NCI-H1417 (cell line): ENCODE measurements around the gene LRMDA.

ENCODE experiments used
- DNase-seq, 3 experiments: peaks; one replicate each; lab custom pipeline; 2025; lab: John Stamatoyannopoulos, UW

LRMDA gene

DNA sequence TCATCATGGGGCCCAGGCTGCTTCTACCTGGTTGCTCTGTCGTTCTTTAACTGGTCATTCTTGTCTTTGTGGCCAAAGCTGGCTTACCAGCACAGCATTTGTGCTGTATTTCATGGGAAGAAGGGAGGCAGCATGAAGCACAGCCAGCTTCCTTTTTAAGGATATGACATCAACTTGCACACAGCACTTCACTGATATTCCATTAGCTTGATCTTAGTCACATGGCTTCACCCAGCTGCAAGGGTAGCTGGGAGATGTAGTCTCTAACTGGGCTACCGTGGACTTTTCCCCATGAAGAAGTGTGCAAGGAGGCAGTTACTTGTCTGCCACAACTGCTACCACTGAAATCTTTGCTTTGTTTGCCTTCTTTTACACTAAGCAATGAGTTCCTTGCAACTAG lies 525.2 kb downstream of the LRMDA start:
- no peak for DNase-seq

DNA sequence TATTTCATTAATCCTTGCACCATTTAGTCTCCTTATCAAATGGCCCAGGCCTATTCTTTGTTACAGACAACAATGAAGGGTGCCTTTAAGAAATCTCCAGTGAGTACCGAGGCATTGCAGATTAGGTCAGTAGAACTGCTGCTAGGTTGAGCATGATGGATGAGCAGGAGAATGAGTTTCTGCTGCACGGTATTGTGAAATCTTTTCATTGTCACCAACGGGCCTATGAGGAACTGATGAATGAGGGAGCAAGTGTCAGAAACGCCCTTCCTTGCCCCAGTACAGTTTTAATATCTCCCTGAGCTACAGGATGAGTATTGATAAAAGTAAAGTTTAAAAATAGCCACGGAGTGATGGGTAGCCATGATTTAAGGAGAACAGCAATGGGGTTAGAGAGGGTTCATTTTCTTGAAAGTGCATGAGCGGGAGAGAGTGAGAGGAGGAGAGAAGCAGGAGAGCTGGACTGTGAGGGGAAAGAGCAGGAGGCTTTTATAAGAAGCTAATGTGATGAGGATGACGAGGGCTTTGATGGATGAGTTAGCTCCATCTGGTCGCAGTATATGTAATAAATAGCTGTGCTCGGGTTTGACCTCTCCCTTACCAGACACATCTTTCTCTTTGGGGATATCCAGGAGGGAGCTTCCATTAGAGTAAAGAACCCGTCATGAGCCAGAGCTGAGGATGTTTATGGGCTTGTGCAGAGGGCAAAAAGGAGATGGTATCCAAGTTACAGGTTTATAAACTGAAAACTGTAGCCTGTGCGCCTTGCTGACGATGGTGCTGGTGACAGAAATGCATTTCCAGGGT lies 526.1 kb downstream of the LRMDA start:
- DNase-seq = no peak

DNA sequence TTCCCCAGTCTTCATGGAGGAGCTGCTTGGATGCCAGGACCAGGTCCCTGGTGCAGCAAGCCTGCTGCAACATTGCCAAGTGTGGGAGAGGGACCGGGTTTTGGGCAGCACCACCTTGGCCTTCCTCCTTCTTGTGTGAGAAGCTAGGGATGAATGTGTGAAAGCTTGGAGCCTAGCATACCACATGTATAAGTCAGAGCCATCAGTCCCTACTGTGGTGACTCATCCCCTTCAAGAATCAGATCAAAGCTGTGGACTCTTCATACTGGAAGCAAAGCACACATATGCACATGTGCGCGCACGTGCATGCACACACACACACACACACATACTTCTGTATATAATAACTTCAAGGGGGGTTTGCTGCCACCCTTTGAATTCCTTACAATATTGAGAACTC lies 527.8 kb downstream of the LRMDA start:
- DNase-seq = no peak

DNA sequence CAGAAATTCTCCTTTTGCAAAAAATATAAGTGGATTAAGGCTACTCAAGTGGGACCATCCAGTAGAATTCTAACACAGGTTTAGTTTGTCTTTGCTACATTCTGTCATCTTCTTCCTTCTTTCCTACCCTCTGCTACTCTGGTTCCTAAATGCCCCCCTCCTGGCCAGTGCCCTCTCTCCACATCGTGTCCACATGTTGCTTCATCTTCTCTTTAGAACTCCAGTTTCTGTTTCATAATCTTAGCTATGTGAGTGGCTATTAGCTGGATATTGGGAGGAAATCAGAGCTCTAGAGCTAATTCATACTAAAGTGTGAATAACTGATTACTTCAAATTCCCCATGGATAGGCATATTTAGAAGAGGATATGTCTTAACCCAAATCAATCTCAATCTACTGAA lies 528.5 kb downstream of the LRMDA start:
- DNase-seq = no peak

DNA sequence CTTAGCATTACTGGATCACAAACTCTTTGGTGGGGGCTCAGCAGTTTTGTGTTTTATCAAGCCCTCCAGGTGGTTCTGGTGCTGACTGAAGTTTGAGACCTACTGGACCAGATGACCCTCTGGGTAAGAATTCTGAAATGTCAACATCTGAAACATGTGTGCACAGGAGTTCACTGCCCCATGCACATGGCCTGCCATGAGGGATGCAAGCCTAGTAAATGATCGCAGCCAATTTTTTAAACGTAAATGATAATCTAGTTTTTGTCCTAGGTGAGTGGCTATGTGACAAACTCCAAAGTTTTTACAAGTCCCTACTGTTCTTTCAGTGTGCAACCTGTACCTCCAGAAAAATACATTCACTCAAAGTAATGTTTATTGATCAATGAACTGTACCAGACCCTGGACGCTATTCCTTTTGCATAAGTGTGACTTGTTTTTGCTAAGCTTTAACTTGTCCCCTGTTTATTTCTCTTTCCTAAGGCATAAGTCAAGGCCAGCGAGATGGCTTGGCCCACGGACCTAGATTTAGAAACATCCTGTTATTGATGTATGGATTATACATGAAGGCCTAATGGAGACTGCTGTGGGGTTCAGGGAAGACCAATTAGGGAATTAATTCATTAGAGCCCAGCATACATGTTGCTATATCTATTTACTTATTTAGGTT lies 531.1 kb downstream of the LRMDA start:
- no peak for DNase-seq

DNA sequence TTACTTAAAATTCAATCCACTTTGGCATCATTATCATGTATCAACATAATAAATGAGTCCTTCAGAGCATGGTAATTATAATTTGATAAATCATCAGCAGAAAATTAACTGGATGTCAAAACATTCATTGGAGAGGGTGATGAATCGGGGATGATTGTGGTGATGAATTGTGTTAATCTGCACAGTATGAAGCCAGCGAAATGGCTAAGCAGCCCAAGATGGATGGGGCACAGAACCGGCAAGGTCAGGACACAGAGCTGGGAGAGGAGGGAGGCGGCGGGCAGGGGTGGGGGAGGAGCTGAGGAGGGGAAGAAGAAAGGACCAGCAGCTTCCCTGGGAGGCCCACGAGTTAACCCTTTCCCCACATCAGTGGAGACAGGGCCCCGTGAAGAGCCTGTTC lies 536.1 kb downstream of the LRMDA start:
- peak in 2 of 3 experiments; percentile 32 to 82 for DNase-seq

DNA sequence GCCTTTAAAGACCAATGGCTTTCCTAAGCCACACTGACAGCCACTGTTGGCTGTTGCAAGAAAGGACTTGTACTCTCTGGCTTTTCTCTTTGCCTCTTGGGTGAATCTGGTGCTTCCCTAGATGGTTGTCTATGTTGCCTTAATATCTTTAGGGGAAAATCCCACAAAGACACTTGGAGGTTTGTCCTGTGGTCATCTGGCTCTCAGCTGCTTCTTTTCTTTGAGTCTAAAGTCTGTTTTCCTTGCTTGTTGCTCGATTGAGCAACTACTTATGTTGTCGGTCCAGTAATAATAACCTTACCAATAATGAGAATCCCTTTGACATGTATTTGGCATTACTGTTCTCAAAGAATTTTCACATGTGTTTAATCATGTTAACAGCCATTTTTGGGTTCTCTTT lies 537.6 kb downstream of the LRMDA start:
- no peak for DNase-seq

DNA sequence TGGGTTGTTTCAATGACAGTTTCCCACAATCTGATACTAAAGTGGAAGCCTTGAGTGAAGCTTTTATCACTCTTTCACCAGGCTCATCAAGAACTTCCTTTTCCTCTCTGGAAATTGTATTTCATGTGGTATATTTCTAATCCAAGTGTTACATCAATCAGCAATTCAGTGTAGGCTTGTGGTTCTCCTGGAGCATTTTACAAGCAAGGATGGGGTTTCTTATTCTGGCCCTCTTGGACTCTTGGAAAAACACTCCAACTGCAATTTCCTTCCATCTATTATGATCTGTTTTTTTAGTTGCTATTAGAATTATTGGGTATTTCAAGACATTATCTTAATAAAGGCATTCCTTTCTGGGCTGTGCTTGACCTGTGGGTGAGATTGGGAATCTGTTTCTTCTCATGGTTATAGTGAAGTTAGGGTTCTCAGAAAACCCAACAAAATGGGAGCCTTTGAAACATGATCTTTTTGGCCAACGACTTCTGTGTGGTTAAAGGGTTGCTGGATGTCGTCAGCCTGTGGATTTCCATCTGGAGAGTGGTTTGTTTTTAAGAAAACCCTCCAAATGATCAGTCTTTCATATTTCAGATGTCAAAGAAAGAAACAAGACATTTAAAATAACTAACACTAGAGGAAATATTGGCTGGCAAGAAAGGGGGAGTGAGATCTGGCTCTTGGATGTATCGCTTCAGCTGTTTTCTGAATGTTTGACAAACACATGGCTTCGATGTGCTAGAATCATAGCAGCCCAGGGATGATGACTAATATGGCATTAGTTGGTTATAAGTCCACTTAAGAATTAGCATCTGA lies 540.2 kb downstream of the LRMDA start:
- peak in 1 of 3 experiments; percentile 15 for DNase-seq

DNA sequence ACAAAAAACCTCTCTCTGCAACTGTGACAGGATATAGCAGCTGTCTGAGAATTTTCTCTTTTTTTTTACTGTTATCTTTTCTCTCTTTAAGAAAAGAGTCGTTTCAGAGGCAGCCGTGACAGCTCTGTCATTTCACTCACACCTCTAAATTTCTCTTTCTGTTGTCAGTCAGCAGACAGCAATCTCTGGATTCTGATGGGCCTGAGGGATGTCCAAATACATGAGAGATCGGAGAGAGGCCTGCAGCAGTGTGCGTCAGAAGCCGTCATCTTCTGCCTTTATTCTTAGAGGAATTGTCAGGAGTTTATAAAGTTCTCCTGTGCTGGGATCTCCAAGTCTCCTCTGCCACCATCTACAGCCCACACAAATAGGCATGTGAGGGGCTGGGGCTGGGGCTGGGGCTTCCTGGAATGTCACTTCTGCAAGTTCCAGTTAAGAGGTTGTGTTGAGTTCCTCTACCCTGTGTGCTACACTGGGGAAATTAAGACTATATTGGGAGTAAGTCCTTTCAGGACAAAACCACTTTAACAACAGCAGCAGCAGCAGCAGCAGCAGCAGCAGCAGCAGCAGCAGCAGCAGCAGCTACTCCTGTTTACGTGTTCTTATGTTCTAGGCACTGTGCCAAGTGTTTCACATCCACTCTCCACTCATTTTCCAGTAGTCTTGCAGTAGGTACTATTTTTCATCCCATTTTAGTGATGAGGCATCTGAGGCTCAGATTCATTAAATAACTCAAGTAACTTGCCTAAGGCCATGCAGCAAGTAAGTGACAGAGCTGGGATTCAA lies 541.3 kb downstream of the LRMDA start:
- DNase-seq = peak; percentile 3 to 47 (median 26)

DNA sequence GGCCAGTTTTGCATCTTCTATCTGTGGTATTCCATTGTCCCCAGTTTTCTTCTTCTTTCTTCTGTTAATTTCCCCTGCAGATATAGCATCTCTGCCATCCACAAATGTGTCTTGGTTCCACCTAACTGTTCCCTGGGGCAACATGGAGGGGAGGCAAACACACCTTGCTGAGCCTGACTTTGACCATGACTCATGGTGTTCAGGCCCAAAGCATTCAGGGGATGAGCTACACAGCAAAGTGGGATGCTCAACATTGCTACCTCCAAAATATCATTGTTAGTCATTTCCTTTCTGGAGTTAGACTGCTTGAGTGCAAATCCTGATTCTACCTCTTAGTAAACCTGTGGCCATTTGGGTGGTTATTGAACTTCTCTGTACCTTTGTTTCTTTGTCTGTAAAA lies 542.7 kb downstream of the LRMDA start:
- DNase-seq = no peak

DNA sequence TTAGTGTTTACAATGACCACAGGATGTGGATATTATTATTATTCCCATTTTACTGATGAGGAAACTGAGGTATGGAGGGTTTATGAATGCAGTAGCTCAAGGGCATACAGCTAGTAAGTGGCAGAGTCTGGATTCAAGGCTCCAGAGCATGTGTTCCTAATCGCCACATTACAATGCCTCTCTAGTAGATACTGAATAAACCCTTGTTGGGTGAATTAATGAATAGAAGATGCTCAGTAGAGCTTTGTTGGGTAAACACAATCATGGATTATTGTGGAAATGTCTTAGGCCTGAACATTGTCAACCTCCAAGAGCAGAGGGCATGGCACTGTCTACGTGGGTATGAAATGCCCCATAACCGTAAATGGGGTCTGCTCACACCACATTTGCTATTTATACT lies 545.3 kb downstream of the LRMDA start:
- no peak for DNase-seq

DNA sequence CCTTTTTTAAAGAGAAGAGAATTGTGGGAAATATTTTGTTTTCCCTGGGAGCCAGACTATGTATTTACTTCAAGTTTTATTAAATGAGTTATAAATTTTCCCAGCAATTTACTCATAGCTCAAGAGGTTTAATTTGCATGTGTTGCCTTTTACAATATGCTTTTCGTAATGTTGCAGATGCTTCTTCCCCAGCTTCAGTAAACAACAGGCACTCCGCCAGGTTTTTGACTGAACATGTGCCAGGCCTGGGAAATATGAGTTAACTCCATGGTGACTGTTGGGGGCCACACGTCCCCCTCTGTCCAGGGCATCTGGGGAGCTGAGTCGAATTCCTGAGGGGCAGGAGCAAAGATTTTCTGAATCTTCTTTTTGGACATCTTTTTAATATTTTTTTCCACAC lies 545.7 kb downstream of the LRMDA start:
- DNase-seq = no peak

DNA sequence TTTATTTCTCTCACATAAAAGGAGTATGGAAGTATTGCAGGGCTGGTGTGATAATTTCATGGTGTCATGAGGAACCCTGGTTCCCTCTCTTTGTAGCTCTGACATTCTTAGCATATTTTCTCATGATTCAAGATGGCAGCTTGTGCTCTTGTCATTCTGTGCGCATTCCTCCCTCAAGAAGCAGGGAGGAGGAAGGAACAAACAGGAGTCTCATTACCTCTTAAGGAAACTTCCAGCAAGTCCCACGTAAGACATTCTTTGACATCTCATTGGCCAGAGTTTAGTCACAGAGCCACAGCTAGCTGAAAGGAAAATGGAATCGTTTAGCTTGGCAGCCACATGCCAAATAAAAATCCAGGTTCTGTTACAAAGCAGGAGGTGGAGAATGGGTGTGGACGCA lies 546.8 kb downstream of the LRMDA start:
- no peak for DNase-seq

DNA sequence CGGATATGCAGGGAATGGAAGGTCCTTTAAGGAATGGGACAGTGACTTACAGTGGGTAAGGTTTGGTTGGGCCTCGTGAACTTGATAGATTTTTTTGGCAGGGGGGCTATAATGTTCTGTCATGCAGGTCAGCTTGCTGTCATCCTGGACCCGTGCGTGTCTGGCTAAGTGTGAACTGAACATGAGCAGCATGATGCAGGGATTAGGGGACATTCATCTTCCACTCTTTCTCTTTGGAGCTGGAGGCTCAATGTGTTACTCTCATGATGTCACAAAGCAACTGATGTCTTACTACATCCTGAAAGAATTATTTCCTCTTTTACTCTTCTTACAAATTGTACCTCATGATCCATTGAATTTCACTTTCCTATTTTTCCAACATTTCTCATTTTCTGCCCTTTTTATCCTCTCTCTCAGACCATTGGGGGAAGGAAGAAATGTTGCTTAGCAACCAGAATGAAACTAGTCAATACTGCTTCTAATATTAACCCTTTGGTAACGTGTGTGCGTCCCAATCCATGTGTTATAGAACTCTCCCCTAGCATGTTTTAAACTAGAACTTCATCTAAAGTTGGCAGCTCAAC lies 549.1 kb downstream of the LRMDA start:
- DNase-seq = no peak

DNA sequence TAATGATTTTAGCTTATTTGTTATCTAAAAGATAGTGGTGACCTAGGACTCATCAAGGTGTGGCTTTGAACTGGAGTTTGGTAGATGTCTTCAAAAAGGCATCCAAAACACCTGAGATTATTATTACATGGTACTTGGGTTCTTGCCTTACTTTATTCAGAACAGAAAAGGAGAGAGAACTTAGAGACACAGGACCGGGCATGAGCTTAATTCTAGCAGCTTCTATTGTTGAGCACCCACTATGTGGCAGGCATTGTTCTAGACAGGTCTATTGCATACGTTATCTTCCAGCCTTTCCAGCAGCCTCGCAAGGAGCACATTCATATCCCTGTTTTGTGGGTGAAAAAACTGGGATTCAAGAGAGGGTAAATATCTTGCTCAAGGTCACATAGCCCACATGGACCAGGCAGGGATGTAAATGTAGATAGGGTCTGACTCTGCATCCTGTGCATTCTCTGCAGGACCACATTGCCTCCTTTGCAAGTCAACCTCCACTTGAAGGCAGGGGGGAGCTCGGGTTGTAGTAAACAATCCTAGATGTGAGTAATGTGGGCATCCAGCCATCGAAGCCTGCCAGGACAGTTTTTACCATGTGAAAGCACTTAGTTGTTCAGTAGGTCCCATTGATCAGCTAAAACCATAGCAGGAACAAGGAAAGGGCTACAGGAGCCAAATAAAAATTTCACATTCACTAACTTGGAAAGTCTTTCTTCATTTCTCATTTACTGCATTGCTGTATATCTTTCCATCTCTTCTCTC lies 551.4 kb downstream of the LRMDA start:
- DNase-seq = no peak

DNA sequence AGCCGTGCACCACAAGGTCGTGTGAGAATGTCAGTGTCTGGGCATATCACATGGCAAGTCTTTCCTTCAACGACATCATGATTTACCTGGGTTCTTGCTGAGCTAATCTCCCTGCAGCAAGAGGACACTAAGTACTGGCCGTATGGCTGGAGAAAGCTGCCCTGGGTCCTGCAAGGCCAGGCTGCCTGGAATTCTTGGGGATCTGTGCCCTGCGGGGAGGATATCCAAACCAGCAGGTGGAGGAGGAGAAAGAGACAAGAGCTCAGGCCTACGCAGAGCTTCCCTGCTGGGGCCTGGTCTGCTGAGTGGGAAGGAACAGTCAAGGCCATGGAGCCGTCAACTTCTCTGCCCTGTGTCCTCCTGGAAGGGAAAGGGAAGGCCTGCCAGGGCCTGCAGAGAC lies 552.6 kb downstream of the LRMDA start:
- no peak for DNase-seq

DNA sequence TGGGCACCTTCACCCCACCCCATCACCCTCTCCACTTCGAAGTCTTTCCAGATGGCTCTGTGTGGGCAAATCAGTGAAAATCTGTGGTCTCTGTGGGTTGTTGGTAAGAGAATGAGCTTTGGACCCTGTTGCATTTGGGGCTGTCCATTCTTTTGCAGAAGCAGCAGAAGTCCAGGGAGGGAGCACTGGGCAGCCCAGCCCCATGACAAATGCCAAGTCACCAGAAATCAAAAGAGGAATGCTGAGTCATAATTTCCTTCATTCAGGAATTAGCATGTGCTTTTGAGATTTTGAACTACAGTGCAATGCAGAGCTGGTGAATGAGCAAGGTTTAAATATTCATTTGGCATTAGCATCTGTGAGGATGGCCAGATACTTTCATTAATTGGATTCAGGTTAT lies 556.2 kb downstream of the LRMDA start:
- DNase-seq = no peak

DNA sequence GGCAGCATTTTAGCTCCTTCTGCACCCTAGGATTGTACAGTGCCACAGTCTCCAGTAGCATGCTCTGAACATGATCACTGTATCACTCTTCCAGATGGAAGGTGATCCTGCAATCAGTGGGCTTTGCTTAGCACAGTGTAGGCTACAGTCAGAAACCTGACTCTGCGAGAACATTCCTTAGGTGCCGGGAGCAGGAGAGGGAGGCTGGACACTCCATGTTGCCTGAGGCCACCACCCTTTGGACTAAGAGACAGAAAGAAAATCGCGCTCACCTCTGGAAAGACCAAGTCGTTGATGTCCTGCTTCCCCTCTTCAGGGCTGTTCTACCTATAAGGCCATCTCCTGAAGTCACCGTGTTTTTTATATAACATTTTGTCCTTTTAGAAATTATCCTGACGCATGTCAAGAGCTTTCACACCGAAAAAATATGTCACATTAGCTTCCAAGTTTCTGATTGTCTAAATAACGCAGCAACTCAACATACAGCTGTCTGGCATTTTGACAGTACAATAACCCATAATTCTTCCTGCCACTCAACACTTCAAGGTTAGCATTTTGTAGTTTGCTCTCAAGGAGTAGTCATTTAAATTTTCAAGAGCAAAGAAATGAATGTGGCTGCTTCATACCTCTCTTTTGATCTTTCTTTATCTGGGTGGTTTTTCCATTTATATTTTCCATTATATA lies 563.1 kb downstream of the LRMDA start:
- DNase-seq = no peak

DNA sequence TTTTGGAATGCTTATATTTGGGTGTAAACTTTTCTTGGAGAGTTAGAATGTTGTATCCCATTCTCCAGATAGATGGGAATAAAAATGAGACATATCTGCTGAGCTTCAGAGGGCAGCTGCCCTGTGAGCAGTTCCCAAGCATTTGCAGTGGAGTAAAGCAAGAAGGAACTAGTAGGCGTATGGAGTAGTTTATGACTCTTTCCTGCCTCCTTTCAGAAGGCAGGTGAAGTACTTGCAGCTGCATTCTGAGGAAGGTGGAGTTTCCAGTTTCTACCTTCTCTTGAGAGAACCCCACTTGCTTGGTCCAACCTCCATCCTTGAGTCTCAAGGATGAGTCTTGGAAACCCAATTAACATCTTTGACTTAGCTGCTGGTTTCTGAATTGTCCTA lies 563.6 kb downstream of the LRMDA start:
- no peak for DNase-seq

DNA sequence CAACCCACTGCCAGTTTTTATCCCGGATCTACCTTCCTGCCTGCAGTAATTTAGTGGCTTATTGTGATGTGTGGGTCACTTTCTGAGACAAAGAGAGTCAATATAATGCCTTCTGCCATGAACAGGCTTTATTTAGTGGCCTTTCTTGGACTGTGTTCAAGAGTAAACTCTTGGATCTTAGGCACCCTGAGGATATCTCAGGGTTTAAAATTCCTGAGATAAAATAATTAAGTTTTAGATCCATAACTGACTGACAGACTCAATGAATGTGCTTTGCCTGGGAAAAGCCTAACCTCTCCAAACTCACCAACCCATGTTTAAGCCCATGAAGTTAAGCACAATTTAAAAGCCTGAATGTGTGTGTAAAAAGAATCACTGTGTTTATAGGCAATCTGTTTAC lies 564.3 kb downstream of the LRMDA start:
- no peak for DNase-seq
